Caki2 (cell line): Measurements from ENCODE around the gene LIPC. TPM values are rescaled to one million over a fixed set of nuclear protein-coding genes. Genes with fewer than 3 reads are reported as not detected.

Source experiments
- DNase-seq: peaks from one replicate; pipeline ENCODE4 v3.0.0-alpha.2; 2015; ENCODE audit warnings: low read depth
- in situ Hi-C: cut with HindIII; loops from 2 replicates; pipeline ENCODE4 v1.10.0; 2016; ENCODE audit warnings: low sequenced_read_pairs, low pct_unique_long_range_greater_than_20kb, mixed read lengths
- total RNA-seq: library from RNA; depleted of rRNA; stranded (reverse); fragments of >200 nt; shearing (Covaris generic); gene quantifications from 2 replicates; pipeline ENCODE4 v1.2.3, GENCODE V29; 2014; ENCODE audit warnings: low replicate concordance

Gene LIPC
- total RNA-seq, 1 experiment from 2014 or later, result 4.0 TPM

DNA sequence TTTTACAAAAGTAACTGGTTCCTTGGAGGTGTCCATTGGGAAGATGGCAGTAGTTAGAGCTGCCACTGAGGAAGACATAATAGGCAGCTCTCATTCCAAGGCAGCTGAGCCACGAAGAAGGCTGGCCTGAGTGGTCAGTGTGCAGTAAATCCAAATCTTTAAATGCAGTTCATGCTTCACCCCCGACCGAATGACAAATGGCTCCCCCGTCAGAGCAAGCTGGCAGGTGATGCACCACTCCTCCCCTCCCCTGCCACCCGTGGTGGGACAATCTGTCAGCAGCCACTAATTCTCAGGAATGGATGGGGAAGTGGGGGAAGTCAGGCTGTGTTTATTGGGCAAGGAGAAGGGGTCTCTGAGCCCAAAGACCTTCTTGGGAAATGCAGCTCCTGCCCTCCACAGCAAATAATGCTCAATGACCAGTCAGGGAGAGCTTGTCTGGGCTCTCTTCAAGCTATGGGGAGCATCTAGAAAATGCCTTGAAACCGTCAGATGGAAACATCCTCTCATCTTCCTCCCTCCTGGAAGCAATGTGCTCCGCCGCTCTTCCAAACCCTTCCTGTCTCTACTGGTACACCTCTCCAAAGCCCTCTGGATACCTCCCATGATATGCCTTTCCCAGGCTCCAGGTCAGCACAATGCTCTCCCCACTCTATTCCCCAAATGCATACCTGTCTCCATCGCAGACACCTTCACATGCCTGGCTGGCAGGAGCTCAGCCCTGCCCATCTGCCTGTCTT lies 65.4 kb downstream of the LIPC start:
- in situ Hi-C loops, result no loop called here
- no peak for DNase-seq

DNA sequence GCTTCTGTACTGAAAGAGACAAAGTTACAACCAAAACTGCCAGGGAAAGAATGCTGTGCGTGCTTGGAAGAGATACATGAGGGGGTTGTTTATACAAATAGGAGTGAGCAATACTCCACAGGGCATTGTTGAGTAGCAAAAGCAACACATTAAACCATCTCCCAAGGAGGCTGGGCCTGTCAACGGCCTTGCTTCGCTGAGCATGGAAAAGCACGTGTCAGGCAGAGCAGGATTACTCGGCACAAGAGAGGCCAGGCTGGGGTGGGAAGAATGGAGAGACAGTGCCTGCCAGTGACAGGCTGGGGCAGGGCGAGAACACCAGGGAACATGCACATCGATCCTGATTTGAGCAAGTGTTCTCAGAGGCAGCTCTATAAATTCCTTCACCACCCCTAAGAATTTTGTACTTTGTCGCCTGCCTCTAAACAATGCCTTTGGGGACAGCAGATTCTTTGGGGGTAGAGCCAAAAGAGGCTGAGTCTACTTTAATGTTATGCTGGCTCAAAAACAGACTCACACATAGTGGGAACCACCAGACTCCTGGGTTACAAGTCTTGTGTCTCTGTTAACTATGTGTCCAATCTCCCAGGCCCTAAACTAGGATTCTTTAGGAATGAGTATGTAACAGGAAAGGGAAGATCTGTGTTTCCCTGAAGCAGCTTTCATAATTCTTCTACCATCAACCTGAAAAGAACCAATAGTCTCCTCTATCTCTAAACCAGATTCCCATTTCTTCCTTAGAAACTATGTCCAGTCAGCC lies 67.2 kb downstream of the LIPC start:
- in situ Hi-C loops, result no loop called here
- peak; percentile 98 for DNase-seq

GRCh38 chr15:58501006-58501405 lies 69.2 kb downstream of the LIPC start:
- no peak for DNase-seq
- in situ Hi-C loops, result no loop called here

DNA sequence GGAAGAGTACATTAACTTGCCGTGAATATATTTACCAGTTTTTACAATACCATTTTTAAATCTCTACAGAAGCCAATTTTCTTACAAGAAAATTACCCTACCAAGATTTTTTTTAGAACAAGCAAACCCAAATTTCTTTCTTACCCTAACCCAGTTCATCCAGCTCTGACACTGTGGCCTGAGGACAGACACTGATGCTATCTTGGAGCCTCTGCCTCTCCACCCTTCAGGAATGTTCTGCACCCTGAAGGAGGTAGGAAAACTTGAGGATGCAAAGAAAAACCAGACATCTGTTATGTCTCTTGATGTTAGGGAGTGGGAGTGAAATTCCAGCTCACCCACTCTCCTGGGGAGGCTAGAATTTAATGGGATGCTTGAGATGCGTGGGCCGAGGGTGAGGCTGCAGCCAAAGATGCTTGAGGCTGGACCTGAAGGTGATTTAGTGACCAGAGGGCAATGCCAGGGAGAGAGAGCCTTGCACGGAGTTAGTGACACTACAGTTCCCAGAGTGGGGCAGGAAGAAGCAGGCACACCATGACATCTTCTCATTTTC lies 69.9 kb downstream of the LIPC start:
- in situ Hi-C loops, result no loop called here
- no peak for DNase-seq

GRCh38 chr15:58503139-58504027 lies 71.6 kb downstream of the LIPC start:
- no peak for DNase-seq

DNA sequence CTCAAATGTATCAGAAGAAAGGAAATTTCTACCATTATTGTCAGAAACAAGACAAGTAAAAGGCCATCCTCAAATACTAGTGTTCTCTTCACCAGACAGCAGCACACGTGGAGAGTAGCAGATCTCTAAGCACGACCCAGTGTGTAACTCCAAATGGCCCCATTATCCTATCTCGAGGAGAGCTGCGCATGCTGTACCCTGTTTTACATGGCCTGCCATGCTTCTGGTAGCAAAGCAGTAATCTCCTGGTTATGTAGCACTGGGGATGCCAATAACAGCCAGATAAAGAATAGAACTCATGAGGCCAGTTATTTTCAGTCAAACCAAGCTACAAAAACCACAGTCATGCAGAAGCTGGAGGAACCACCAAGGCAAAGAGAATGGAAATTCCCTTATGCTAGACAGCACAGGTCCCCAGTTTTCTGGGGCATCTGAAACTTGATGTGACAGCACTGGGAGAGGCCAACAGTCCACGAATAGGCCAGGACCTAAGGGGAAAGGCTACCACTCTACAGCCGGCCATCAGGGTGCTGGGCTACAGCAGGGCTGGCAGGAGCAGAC lies 73.0 kb downstream of the LIPC start:
- in situ Hi-C loops, result no loop called here

More at GRCh38 chr15:58503139-58504027, 71.6 kb downstream of the LIPC start:
- in situ Hi-C loops, result no loop called here

GRCh38 chr15:58505581-58505980 lies 73.8 kb downstream of the LIPC start:
- DNase-seq, result no peak

More for the DNA sequence above, 73.0 kb downstream of the LIPC start:
- no peak for DNase-seq

GRCh38 chr15:58506064-58506490 lies 74.3 kb downstream of the LIPC start:
- in situ Hi-C loops, result no loop called here
- no peak for DNase-seq

More at GRCh38 chr15:58505581-58505980, 73.8 kb downstream of the LIPC start:
- in situ Hi-C loops, result no loop called here

DNA sequence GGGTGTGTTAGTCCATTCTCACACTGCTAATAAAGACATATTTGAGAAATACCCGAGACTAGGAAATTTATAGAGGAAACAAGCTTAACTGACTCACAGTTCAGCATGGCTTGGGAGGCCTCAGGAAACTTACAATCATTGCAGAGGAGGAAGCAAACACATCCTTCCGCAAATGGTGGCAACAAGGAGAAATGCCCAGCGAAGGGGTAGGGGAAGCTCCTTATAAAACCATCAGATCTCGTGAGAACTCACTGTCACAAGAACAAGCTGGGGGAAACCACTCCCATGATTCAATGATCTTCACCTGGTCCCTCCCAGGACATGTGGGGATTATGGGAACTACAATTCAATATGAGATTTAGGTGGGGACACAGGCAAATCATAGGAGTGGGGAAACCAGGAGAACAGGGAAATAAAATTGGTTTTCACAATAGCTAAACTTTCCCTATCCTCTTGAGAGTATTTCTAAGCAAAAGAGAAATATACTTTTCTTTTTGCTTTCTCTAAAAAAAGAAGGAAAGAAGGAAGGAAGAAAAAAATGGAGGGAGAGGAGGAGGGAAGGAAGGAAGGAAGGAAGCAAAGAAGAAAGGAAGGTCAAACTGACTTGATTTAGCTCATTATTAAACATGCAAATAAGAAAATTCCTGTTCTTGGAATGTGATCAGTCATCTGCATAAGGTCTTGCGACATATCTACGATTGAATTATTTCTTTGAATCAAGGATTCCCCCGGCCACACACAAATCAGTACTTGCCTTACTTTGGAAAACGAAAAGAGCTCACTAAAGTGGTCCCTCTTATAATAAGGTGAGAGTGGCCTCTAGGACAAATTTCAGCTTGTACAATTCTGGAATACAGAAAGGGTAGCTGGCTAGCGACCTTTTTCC lies 75.2 kb downstream of the LIPC start:
- in situ Hi-C loops, result no loop called here
- DNase-seq, result no peak

GRCh38 chr15:58509556-58509955 lies 77.8 kb downstream of the LIPC start:
- DNase-seq, result no peak
- in situ Hi-C loops, result no loop called here

- in situ Hi-C loops, result no loop called here
- no peak for DNase-seq
Measured at GRCh38 chr15:58510715-58511598, 79.2 kb downstream of the LIPC start.

- in situ Hi-C loops, result no loop called here
- DNase-seq, result no peak
Measured at GRCh38 chr15:58511599-58511987, 79.8 kb downstream of the LIPC start.

DNA sequence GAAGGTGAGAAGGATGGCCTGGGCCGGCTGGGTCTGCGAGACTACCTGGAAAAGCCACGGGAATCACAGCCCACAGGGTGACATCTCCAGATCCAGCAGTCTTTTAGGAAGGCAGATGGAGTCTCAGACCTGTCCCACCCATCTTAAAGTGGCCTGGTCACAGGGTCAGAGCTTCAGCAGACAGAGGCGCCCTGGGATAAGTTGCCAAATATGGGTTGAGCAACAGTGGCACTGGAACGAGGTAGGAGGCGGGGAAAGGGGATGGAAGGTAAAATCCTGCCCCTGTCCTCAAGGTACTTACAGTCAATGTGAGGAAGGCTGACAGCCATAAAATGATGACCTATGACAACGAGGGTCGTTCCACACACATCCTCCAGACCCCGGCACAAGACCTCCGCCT lies 80.7 kb downstream of the LIPC start:
- no peak for DNase-seq
- in situ Hi-C loops, result no loop called here

GRCh38 chr15:58513008-58513407 lies 81.2 kb downstream of the LIPC start:
- DNase-seq, result no peak

GRCh38 chr15:58513726-58514336 lies 82.0 kb downstream of the LIPC start:
- DNase-seq, result no peak
- in situ Hi-C loops, result no loop called here

More at GRCh38 chr15:58513008-58513407, 81.2 kb downstream of the LIPC start:
- in situ Hi-C loops, result no loop called here

- in situ Hi-C loops, result no loop called here
- DNase-seq, result no peak
Measured at GRCh38 chr15:58515807-58516206, 84.0 kb downstream of the LIPC start.
